Bladder microvascular endothelial cell (primary cell): ENCODE measurements around the gene NINL. TPM values are rescaled to one million over a fixed set of nuclear protein-coding genes. Genes with fewer than 3 reads are reported as not detected.

Source experiments
- total RNA-seq: library from RNA; depleted of rRNA; stranded (reverse); fragments of >200 nt; gene quantifications from 2 replicates; pipeline ENCODE4 v1.2.3, GENCODE V29; 2014

The NINL gene
- total RNA-seq, result 4.4 and 23.9 TPM in 2 replicates

DNA sequence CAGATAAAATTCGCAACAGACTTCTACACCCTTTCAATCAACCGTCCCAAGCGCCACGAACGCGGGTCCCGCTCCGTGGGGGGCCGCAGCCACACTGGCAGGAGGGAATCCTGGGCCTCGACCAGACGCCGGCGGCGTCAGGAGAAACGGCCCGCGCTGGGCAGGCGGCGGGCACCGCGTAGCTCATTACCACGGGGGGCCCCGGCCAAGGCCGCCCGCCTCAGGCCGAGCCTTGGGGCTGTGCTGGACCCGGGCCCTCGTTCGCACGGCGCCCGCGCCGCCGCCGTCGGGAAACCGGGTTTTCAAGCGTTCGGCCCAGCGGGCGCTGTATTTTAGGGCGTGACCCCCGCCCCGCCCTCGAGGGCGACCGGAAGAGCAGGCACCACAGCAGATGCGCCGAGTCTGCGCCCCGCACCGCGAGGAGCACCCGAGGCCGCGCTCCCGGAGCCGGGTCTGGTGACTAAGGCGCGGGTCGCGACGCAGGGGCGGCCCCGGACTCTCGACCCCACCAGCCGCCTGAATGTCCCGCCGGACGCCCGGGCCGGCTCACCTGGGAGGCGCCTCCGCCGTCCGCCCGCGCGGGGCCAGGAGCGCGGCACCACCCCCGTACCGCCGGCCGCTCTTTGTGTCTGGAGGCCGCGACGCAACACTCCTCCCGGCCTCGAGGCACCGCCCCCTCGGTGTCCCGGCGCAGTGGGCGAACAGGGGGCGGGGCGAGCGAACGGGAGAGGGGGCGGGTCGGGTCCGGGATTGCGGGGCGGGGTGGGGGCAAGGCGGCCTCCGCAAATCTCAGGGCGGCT lies at the start of gene NINL:
Gene NINL (minus strand): TSS at position 627 of the 800 bp plus-strand sequence. CDS start 58,944 bp downstream, outside the sequence.

DNA sequence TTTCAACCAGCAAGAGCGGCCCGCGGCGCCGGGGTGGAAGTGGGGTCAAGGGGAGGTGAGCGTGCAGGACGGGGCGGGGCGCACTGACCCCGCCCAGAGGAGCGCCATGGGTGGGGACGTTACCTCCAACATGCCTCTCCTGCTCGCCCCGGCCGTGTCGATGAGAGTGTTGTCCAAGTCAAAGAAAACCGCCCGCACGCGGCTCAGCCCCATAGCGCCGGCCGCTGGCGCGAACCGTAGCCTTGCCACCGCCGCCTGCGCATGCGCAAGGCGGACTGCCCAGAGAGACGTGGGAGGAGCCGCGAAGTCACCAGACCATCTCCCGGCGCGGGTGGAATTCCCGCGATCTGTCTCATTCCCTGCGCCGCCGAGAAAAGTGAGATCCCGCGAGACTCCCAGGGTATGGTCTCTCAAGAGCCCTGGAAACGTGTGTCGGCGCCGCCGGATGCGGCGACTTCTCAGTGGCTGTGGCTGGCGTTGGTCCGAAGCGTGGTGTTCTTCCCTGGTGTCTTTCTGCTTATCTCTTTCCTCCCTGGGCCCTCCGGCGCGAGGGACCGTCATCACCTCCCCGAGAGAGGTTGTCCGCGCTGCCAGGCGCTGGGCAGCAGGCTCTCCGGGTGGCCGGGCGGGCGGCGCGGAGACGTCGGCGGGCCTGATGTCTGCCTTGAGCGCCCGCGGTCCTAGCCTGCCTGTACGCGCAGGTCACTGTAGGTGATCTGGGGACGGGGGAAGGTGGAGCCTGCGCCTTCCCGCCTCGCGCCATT lies 38.6 kb upstream of the NINL start, which contains the start of gene NANP:
Gene NANP (minus strand): TSS at position 279 of the 764 bp plus-strand sequence. CDS start 66 bp downstream, at position 213.

DNA sequence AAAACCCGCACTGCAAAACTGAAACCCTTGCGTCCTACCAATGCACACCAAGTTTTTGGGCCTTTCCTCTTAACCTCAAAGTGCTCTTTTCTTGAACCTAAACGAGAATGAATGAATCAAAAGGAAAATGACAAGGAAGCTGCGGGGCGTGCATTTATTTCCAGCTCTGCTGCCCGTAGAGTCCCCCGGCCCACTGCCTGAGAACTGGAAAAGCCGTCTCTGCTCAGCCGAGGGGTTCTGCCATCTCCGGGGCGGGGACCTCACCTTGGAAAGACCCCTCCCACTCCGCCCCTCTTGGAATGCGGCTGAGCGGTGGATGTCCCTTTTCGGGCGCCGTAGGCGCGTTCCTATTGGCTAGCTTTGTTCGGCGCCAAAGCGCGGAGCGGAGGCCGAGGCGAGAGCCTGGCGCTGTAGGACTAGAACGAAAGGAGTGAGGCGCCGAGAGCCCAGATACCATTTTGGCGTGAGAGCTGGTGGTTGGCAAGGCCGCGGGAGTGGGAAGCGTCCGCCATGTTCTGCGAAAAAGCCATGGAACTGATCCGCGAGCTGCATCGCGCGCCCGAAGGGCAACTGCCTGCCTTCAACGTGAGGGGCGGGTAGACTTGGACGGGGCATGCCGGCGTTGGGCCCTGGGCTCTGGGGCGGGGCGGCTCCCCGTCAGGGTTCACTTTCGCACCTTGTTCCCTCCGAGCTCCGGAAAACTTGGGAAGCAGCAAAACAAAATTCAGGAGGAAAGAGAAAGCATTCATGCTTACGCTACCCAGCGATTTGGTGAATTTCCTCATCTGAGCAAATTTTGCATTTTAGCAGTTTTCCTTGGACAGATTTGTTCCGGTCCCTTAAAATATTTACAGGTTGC lies 177.8 kb downstream of the NINL start, which contains the start of gene GINS1:
Gene GINS1 (plus strand): TSS at position 363 of the 859 bp plus-strand sequence. CDS start 148 bp downstream, at position 511.

Other genes with a start within 250 kb of the NINL start
- 23.6 and 39.0 TPM in 2 replicates for gene ABHD12, start 194.7 kb downstream of the NINL start, total RNA-seq
- 8.8 and 14.9 TPM in 2 replicates for gene GINS1, start 177.9 kb downstream of the NINL start, total RNA-seq
- gene NANP, start 38.5 kb upstream of the NINL start, total RNA-seq, result 4.2 and 7.6 TPM in 2 replicates
- gene ZNF337, start 111.3 kb upstream of the NINL start, total RNA-seq, result 10.8 and 23.0 TPM in 2 replicates